ENCODE results near the gene MLNR. TPM values are rescaled to one million over a fixed set of nuclear protein-coding genes. Genes with fewer than 3 reads are reported as not detected.

MLNR gene
- total RNA-seq, 8 experiments from 2014 or later = 0.13 to 0.54 (median 0.21) TPM; not detected in 3

- Histone ChIP-seq H3K4me3 (no peak overlapping the region), H3K27ac (no peak overlapping the region), H3K4me1 (replicated peaks in 1 of 2) (no peaks in the 10 kb centered on the region)
- 14 to 80% (median 55%) methylated on average over 1 to 4 of the region's 4 CpGs for WGBS, 10 experiments
- peak in 3 of 8 experiments; percentile 72 to 79 (median 78) for ATAC-seq (replicated peaks in 6 of 8)
- in situ Hi-C loops (cut with MboI; ENCODE audit: low pct_unique_long_range_greater_than_20kb in 2 of 9, low sequenced_read_pairs in 9 of 9, unreplicated experiment in 9 of 9) = no loop called here
Measured at GRCh38 chr13:49240017-49240416, 19.9 kb downstream of the MLNR start.

DNA sequence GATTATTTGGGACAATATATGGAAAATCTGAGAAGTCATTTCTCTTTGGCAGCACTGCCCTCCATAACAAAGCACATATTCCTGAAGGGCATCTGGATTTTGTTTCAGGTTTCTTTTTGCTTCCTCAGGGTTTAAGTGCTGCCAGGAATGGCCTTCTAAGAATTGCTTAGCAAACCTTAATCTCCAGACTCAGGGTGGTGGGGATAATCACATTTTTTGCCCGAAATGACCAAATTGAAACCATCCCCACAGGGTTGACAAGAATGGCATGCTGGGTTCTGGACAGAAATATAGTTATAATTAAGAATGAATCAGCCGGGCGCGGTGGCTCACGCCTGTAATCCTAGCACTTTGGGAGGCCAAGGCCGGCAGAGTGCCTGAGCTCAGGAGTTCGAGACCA lies 21.2 kb downstream of the MLNR start:
- 14 to 100% (median 86%) methylated on average over 1 to 7 of the region's 7 CpGs; no CpG with 5 or more reads in 4 of the 10 experiments for WGBS, 10 experiments
- no peak overlapping the region for H3K4me3 ChIP-seq
- no peak overlapping the region for H3K27ac ChIP-seq
- in situ Hi-C loops (cut with MboI; ENCODE audit: low pct_unique_long_range_greater_than_20kb in 2 of 9, low sequenced_read_pairs in 9 of 9, unreplicated experiment in 9 of 9) = no loop called here
- no peaks in the 10 kb centered on the region for H3K4me1 ChIP-seq (replicated peaks in 1 of 2)
- no peak for ATAC-seq (replicated peaks in 6 of 8)

DNA sequence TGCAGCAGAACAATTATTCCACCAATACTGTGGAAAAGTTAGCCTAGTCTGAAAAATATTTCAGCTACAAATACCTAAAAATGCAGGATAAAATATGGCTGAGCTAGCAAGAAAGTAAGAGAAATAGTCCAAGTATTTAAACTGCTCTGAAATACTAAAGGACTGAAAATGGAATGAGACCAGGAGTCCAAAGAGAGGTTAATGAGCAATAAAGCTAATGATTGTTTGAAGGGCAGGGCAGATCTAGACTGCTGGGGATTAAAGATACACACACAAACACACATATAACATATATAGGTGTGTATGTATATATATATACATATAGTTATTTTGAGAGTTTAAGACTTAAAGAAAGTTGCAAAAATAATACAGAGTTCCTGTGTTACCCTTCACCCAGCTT lies 25.0 kb downstream of the MLNR start:
- no peak overlapping the region for H3K4me3 ChIP-seq
- no peak overlapping the region for H3K27ac ChIP-seq
- no peak for ATAC-seq (replicated peaks in 6 of 8)
- peaks cover 2 to 10% of the 10 kb centered on the region in 2 donors for H3K4me1 ChIP-seq (replicated peaks in 1 of 2)
- in situ Hi-C loops (cut with MboI; ENCODE audit: low pct_unique_long_range_greater_than_20kb in 2 of 9, low sequenced_read_pairs in 9 of 9, unreplicated experiment in 9 of 9) = no loop called here

- peak; percentile 45 to 68 (median 52) for ATAC-seq (replicated peaks in 6 of 8)
- in situ Hi-C loops (cut with MboI; ENCODE audit: low pct_unique_long_range_greater_than_20kb in 2 of 9, low sequenced_read_pairs in 9 of 9, unreplicated experiment in 9 of 9) = no loop called here
- WGBS, 10 experiments = 16 to 100% (median 33%) methylated on average over 1 to 4 of the region's 4 CpGs; no CpG with 5 or more reads in 1 of the 10 experiments
- Histone ChIP-seq H3K4me1 (replicated peaks in 1 of 2) (peaks cover 2 to 10% of the 10 kb centered on the region in 2 donors), H3K27ac (peak overlapping the region in 1 of 2 donors; percentile 9), H3K4me3 (peak overlapping the region; percentile 56 to 89 (median 60))
Measured at GRCh38 chr13:49246850-49247642, 26.9 kb downstream of the MLNR start.

DNA sequence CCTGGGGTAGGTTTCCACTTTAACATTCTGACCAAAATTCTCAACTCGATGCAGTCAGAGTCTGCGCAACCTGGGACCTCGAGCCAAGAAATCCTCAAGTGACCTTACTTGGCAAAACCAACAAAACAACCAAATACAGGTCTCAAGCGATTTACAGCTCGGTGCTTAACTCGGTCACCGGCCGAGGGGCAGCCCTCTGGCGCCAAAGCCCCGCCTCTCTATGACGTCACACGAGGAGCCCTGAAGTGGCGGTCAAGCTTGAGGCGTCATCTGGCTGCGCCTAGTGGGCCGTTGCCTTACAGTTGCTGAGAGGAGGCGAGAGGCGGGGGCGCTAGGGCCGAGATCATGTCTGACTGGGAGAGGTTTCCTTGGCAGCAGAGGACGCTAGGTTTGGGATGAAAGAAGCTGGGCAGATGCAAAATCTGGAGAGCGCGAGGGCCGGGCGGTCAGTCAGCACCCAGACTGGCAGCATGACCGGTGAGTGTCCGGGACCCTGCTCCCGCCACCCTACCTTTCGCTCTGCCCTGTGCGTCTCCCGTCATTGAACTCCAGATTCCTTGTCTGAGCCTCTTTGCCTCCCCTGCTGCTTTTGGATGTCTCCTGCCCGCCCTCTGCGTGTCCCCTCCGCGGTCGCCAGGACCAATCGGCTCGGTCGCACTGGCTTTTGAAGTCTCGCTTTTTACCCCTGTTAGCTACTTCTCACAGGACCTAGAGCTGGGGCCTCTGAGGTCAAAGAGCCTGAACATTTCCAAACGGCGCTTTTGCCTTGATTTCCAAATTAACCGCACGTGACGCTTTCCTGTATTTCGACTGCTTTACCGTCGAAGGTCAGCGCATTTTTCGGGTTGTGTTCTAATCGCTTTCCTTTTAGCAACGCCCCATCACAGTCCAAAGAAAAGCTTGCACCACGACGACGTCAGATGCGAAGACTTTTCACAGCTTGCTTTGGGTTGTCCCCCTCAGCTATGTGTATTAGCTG lies 27.8 kb downstream of the MLNR start, which contains the start of gene CDADC1:
CDADC1 (plus strand) TSS at position 283 of the 979 bp plus-strand sequence; CDS start at position 396, 113 bp downstream.
- peaks cover 2 to 10% of the 10 kb centered on the region in 2 donors for H3K4me1 ChIP-seq (replicated peaks in 1 of 2)
- peak within 1 kb of the TSS; percentile 56 to 89 (median 60) for H3K4me3 ChIP-seq
- peak; percentile 90 to 98 (median 97) for ATAC-seq (replicated peaks in 6 of 8)
- in situ Hi-C loops (cut with MboI; ENCODE audit: low pct_unique_long_range_greater_than_20kb in 2 of 9, low sequenced_read_pairs in 9 of 9, unreplicated experiment in 9 of 9) = no loop called here
- WGBS, 10 experiments = 0 to 2% (median 0%) methylated on average over 2 to 27 of the region's 56 CpGs; no CpG with 5 or more reads in 2 of the 10 experiments
- peak within 1 kb of the TSS; percentile 9 to 30 for H3K27ac ChIP-seq

GRCh38 chr13:49248622-49249002 lies 28.5 kb downstream of the MLNR start:
- Histone ChIP-seq H3K4me1 (replicated peaks in 1 of 2) (peaks cover 2 to 10% of the 10 kb centered on the region in 2 donors), H3K27ac (no peak overlapping the region), H3K4me3 (peak overlapping the region; percentile 56 to 89 (median 60))
- WGBS, 10 experiments = 0 to 33% (median 6%) methylated on average over 1 to 5 of the region's 6 CpGs
- in situ Hi-C loops (cut with MboI; ENCODE audit: low pct_unique_long_range_greater_than_20kb in 2 of 9, low sequenced_read_pairs in 9 of 9, unreplicated experiment in 9 of 9) = no loop called here
- no peak for ATAC-seq (replicated peaks in 6 of 8)

- in situ Hi-C loops (cut with MboI; ENCODE audit: low pct_unique_long_range_greater_than_20kb in 2 of 9, low sequenced_read_pairs in 9 of 9, unreplicated experiment in 9 of 9) = no loop called here
- ATAC-seq (replicated peaks in 6 of 8) = no peak
- Histone ChIP-seq H3K4me3 (no peak overlapping the region), H3K4me1 (replicated peaks in 1 of 2) (peaks cover 2 to 10% of the 10 kb centered on the region in 2 donors), H3K27ac (no peak overlapping the region)
- 57 to 100% (median 82%) methylated on average over 2 to 5 of the region's 5 CpGs for WGBS, 10 experiments
Measured at GRCh38 chr13:49251326-49251725, 31.2 kb downstream of the MLNR start.

DNA sequence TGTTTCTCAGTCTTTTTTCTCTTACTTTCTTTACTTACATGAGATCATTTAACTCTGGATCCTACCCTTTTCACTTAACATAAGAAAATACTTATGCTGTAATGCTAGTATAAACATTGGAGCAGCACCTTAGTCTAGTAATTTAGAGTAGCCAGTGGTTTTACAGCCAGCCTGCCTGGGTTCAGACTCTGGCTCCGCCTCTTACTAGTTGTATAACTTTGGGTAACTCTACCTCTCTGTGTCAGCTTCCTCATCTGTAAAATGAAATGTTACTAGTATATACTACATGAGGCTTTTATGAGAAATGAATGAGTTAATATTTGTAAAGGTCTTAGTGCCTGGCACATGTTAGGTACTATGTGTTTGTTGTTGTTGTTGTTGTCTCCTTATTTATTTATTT lies 33.2 kb downstream of the MLNR start:
- no peak for ATAC-seq (replicated peaks in 6 of 8)
- in situ Hi-C loops (cut with MboI; ENCODE audit: low pct_unique_long_range_greater_than_20kb in 2 of 9, low sequenced_read_pairs in 9 of 9, unreplicated experiment in 9 of 9) = no loop called here
- 100% methylated on average over 1 of the region's 1 CpG; no CpG with 5 or more reads in 3 of the 10 experiments for WGBS, 10 experiments
- peaks cover 2 to 6% of the 10 kb centered on the region in 2 donors for H3K4me1 ChIP-seq (replicated peaks in 1 of 2)
- H3K4me3 ChIP-seq = no peak overlapping the region
- H3K27ac ChIP-seq = no peak overlapping the region

DNA sequence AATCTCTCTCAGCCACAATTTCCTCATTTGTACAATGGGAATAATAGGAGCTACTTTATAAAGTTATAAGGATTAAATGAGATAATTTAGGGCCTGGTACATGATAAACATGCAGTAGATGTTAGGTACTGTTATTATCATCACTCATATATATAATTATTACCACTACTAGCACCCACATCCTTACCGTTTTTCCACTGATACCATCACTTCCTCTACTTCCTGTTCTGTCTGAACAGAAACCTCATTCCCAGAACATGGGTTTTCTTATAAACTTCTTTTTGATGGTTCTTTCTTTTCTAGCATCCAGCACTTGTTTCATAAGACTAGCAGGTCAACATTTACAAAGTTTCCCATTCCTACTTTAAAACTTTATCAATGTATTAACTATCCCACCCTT lies 33.9 kb downstream of the MLNR start:
- ATAC-seq (replicated peaks in 6 of 8) = no peak
- in situ Hi-C loops (cut with MboI; ENCODE audit: low pct_unique_long_range_greater_than_20kb in 2 of 9, low sequenced_read_pairs in 9 of 9, unreplicated experiment in 9 of 9) = no loop called here
- Histone ChIP-seq H3K27ac (no peak overlapping the region), H3K4me1 (replicated peaks in 1 of 2) (peaks cover 2 to 3% of the 10 kb centered on the region in 2 donors), H3K4me3 (no peak overlapping the region)
- 43 to 100% (median 94%) methylated on average over 1 of the region's 1 CpG; no CpG with 5 or more reads in 2 of the 10 experiments for WGBS, 10 experiments

GRCh38 chr13:49256841-49257240 lies 36.7 kb downstream of the MLNR start:
- Histone ChIP-seq H3K27ac (no peak overlapping the region), H3K4me1 (replicated peaks in 1 of 2) (no peaks in the 10 kb centered on the region), H3K4me3 (no peak overlapping the region)
- ATAC-seq (replicated peaks in 6 of 8) = no peak
- 42 to 100% (median 94%) methylated on average over 1 to 2 of the region's 2 CpGs; no CpG with 5 or more reads in 1 of the 10 experiments for WGBS, 10 experiments
- in situ Hi-C loops (cut with MboI; ENCODE audit: low pct_unique_long_range_greater_than_20kb in 2 of 9, low sequenced_read_pairs in 9 of 9, unreplicated experiment in 9 of 9) = no loop called here

GRCh38 chr13:49258089-49258796 lies 38.1 kb downstream of the MLNR start:
- in situ Hi-C loops (cut with MboI; ENCODE audit: low pct_unique_long_range_greater_than_20kb in 2 of 9, low sequenced_read_pairs in 9 of 9, unreplicated experiment in 9 of 9) = no loop called here
- Histone ChIP-seq H3K27ac (no peak overlapping the region), H3K4me3 (no peak overlapping the region), H3K4me1 (replicated peaks in 1 of 2) (no peaks in the 10 kb centered on the region)
- 90 to 100% (median 96%) methylated on average over 1 to 3 of the region's 3 CpGs; no CpG with 5 or more reads in 1 of the 10 experiments for WGBS, 10 experiments
- no peak for ATAC-seq (replicated peaks in 6 of 8)

DNA sequence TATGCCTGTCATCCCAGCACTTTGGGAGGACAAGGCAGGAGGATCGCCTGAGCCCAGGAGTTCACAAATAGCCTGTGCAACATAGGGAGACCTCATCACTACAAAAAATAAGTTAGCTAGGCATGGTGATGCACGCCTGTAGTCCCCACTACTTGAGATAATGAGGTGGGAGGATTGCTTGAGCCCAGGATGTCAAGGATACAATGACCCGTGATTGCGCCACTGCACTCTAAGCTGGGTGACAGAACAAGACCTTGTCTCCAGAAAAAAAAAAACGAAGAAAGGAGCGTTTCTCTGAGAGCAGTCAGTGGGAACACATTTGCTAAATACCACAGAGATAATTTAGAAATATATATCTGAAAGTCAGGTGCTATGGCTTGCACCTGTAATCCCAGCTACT lies 39.4 kb downstream of the MLNR start:
- no peaks in the 10 kb centered on the region for H3K4me1 ChIP-seq (replicated peaks in 1 of 2)
- H3K4me3 ChIP-seq = no peak overlapping the region
- in situ Hi-C loops (cut with MboI; ENCODE audit: low pct_unique_long_range_greater_than_20kb in 2 of 9, low sequenced_read_pairs in 9 of 9, unreplicated experiment in 9 of 9) = no loop called here
- H3K27ac ChIP-seq = no peak overlapping the region
- 75 to 100% (median 96%) methylated on average over 1 to 6 of the region's 6 CpGs; no CpG with 5 or more reads in 2 of the 10 experiments for WGBS, 10 experiments
- no peak for ATAC-seq (replicated peaks in 6 of 8)
